ENCODE results near the gene CYP1B1. TPM values are rescaled to one million over a fixed set of nuclear protein-coding genes. Genes with fewer than 3 reads are reported as not detected.

CYP1B1 gene
- polyA plus RNA-seq, 1 experiment = 1.8 TPM

GRCh38 chr2:38098421-38099098 is 22.6 kb upstream of the CYP1B1 start:
- Histone ChIP-seq H3K27me3 (ENCODE audit: control insufficient read depth, insufficient read depth, low read length) (peaks cover 11% of the 10 kb centered on the region), H3K36me3 (ENCODE audit: control insufficient read depth, insufficient read depth, low read length) (no peaks in the 10 kb centered on the region), H3K4me3 (ENCODE audit: low read depth, low read length) (no peak overlapping the region)
- ChIA-PET POLR2A (no interaction called here), CTCF (interaction anchor here (1.0 kb wide), 1 partner anchor 105 kb away, joined by 3 read pairs; no protein-coding TSS in a partner anchor)
- no peak for TF ChIP-seq CTCF (IDR thresholded peaks at IDR 0.05; ENCODE audit: insufficient read depth, low read depth, low read length)
- DNase-seq (ENCODE audit: low read depth) = no peak

GRCh38 chr2:38097988-38098385 is 22.0 kb upstream of the CYP1B1 start:
- CTCF ChIA-PET = interaction anchor here (1.0 kb wide), 1 partner anchor 104 kb away, joined by 3 read pairs; no protein-coding TSS in a partner anchor
- Histone ChIP-seq H3K36me3 (ENCODE audit: control insufficient read depth, insufficient read depth, low read length) (no peaks in the 10 kb centered on the region), H3K27me3 (ENCODE audit: control insufficient read depth, insufficient read depth, low read length) (peaks cover 11% of the 10 kb centered on the region), H3K4me3 (ENCODE audit: low read depth, low read length) (no peak overlapping the region)
- no peak for TF ChIP-seq CTCF (IDR thresholded peaks at IDR 0.05; ENCODE audit: insufficient read depth, low read depth, low read length)
- POLR2A ChIA-PET = no interaction called here
- no peak for DNase-seq (ENCODE audit: low read depth)

- no peak overlapping the region for H3K4me3 ChIP-seq (ENCODE audit: low read depth, low read length)
- no peaks in the 10 kb centered on the region for H3K36me3 ChIP-seq (ENCODE audit: control insufficient read depth, insufficient read depth, low read length)
- CTCF ChIA-PET = interaction anchor here (1.0 kb wide), 1 partner anchor 104 kb away, joined by 3 read pairs; no protein-coding TSS in a partner anchor
- peaks cover 11% of the 10 kb centered on the region for H3K27me3 ChIP-seq (ENCODE audit: control insufficient read depth, insufficient read depth, low read length)
- no peak for TF ChIP-seq CTCF (IDR thresholded peaks at IDR 0.05; ENCODE audit: insufficient read depth, low read depth, low read length)
- DNase-seq (ENCODE audit: low read depth) = no peak
- POLR2A ChIA-PET = no interaction called here
These were observed 21.5 kb upstream of the CYP1B1 start for GRCh38 chr2:38097258-38097987.

- TF ChIP-seq CTCF (IDR thresholded peaks at IDR 0.05; ENCODE audit: insufficient read depth, low read depth, low read length) = no peak
- H3K36me3 ChIP-seq (ENCODE audit: control insufficient read depth, insufficient read depth, low read length) = no peaks in the 10 kb centered on the region
- no peak overlapping the region for H3K4me3 ChIP-seq (ENCODE audit: low read depth, low read length)
- CTCF ChIA-PET = interaction anchor here (1.1 to 1.4 kb wide), 2 partner anchors 20 kb away, joined by 3 read pairs; no protein-coding TSS in a partner anchor
- H3K27me3 ChIP-seq (ENCODE audit: control insufficient read depth, insufficient read depth, low read length) = peaks cover 11% of the 10 kb centered on the region
- peak; percentile 73 for DNase-seq (ENCODE audit: low read depth)
- POLR2A ChIA-PET = no interaction called here
These were observed 20.3 kb upstream of the CYP1B1 start for GRCh38 chr2:38095996-38096861.

Measured in BJ (cell line).